B cell (primary cell): Measurements from ENCODE around the gene LIPH. TPM values are rescaled to one million over a fixed set of nuclear protein-coding genes. Genes with fewer than 3 reads are reported as not detected.
A peak's percentile ranks its signal among the peaks of the same experiment; 100 is the strongest.
"Not testable (repeated sequence)": the region's sequence is repeated elsewhere in the genome, so short reads cannot be mapped to it uniquely, and the experiment has no call there.

Experiments used
- ATAC-seq: fragments of 200-7000 bp; cut with Tn5 transposase; one replicate; pipeline ENCODE4 v1.10.0; 2021; ENCODE audit warnings: low read depth, mild to moderate bottlenecking, moderate number of reproducible peaks, moderate library complexity
- CTCF ChIA-PET: fragments of 350-600 bp; sonication (Branson Sonifier 250); formaldehyde crosslinking; loops from one replicate; lab custom pipeline; 2021; ENCODE audit warnings: antibody characterized with exemption, inconsistent platforms; lab: Charles Lee
- POLR2A ChIA-PET: fragments of 350-600 bp; sonication (Branson Sonifier 250); formaldehyde crosslinking; loops from one replicate; lab custom pipeline; 2021; ENCODE audit warnings: antibody characterized with exemption; lab: Charles Lee
- DNase-seq: peaks from one replicate; pipeline ENCODE4 v3.0.0; 2013
- H2AFZ ChIP-seq: 2 replicates; pipeline ENCODE4 v1.6.1; 2012; ENCODE audit warnings: mild to moderate bottlenecking, low read depth, low read length; ENCODE audit not compliant: insufficient read depth, poor library complexity, severe bottlenecking
- H3K27ac ChIP-seq, 2 donors: 1 replicate in 1 of 2; 2 replicates in 1 of 2; pipeline ENCODE4 v1.5.1; 2012 to 2013; ENCODE audit warnings: low read length in 2 of 2, mild to moderate bottlenecking in 2 of 2, moderate library complexity in 1 of 2
- H3K27me3 ChIP-seq, 4 experiments: fragments of 200-600 bp in 1 of 4; sonication (generic) in 1 of 4; replicated peaks in 1 of 4; 1 replicate in 2 of 4; 2 replicates in 2 of 4; pipeline versions ENCODE4 v1.6.1 to v1.7.0; 2013 to 2016; ENCODE audit warnings: low read length in 3 of 4, mild to moderate bottlenecking in 2 of 4, mixed read lengths in 1 of 4, moderate library complexity in 1 of 4; ENCODE audit not compliant: insufficient read depth in 4 of 4, control insufficient read depth in 3 of 4; ENCODE audit errors: control extremely low read depth in 1 of 4
- H3K36me3 ChIP-seq, 2 experiments: replicated peaks in 1 of 2; 1 replicate in 1 of 2; 2 replicates in 1 of 2; pipeline versions ENCODE4 v1.6.1 to v1.7.1; 2013; ENCODE audit warnings: low read length in 1 of 2; ENCODE audit not compliant: insufficient read depth in 2 of 2, control insufficient read depth in 1 of 2; ENCODE audit errors: control extremely low read depth in 1 of 2, extremely low read depth in 1 of 2
- H3K4me1 ChIP-seq, 2 donors: fragments of 200-600 bp in 1 of 2; sonication (generic) in 1 of 2; 1 replicate in 1 of 2; 2 replicates in 1 of 2; pipeline versions ENCODE4 v1.5.1 to v1.6.1; 2013 to 2017; ENCODE audit warnings: low read length in 2 of 2; ENCODE audit not compliant: control insufficient read depth in 2 of 2, insufficient read depth in 2 of 2
- H3K4me2 ChIP-seq: replicated peaks from 2 replicates; pipeline ENCODE3; 2012; ENCODE audit warnings: mild to moderate bottlenecking, low read depth, low read length; ENCODE audit not compliant: poor library complexity, severe bottlenecking
- H3K4me3 ChIP-seq, 5 experiments: fragments of 200-600 bp in 1 of 5; sonication (generic) in 1 of 5; 1 replicate in 3 of 5; 2 replicates in 2 of 5; pipeline versions ENCODE4 v1.5.1 to v1.7.0; 2011 to 2016; ENCODE audit warnings: low read length in 4 of 5, mild to moderate bottlenecking in 4 of 5, low read depth in 2 of 5, control low read depth in 1 of 5, moderate library complexity in 1 of 5; ENCODE audit not compliant: insufficient read depth in 1 of 5; ENCODE audit errors: control extremely low read depth in 1 of 5, extremely low read depth in 1 of 5
- H3K79me2 ChIP-seq: fragments of 200-600 bp; sonication (generic); one replicate; pipeline ENCODE4 v1.6.0; 2016; ENCODE audit warnings: low read length; ENCODE audit not compliant: control insufficient read depth, insufficient read depth
- H3K9ac ChIP-seq: fragments of 200-600 bp; sonication (generic); 2 replicates; pipeline ENCODE4 v1.6.1; 2017; ENCODE audit warnings: mild to moderate bottlenecking, low read length, moderate library complexity
- H3K9me3 ChIP-seq, 3 donors: one replicate each; pipeline versions ENCODE4 v1.6.1 to v1.7.1; 2013; ENCODE audit warnings: low read length in 2 of 3; ENCODE audit not compliant: control insufficient read depth in 2 of 3, insufficient read depth in 1 of 3; ENCODE audit errors: control extremely low read depth in 1 of 3
- H4K20me1 ChIP-seq: 2 replicates; pipeline ENCODE4 v1.6.0; 2012; ENCODE audit warnings: mild to moderate bottlenecking, low read length; ENCODE audit not compliant: insufficient read depth, control insufficient read depth, poor library complexity, severe bottlenecking
- H3K27ac Mint-ChIP-seq: one replicate; pipeline ENCODE4 v1.8.0; 2021; ENCODE audit warnings: mixed read lengths
- H3K27me3 Mint-ChIP-seq: one replicate; pipeline ENCODE4 v1.8.0; 2021; ENCODE audit warnings: mixed read lengths
- H3K4me1 Mint-ChIP-seq: one replicate; pipeline ENCODE4 v1.8.0; 2021; ENCODE audit warnings: mixed read lengths
- H3K4me3 Mint-ChIP-seq: one replicate; pipeline ENCODE4 v1.8.0; 2021; ENCODE audit warnings: mixed read lengths
- H3K9me3 Mint-ChIP-seq: one replicate; pipeline ENCODE4 v1.8.0; 2022; ENCODE audit warnings: mixed read lengths; ENCODE audit not compliant: insufficient read depth
- EZH2 ChIP-seq: IDR thresholded peaks from 2 replicates; pipeline ENCODE4 v1.6.1; 2012; ENCODE audit warnings: borderline replicate concordance, low read depth, mild to moderate bottlenecking, moderate library complexity, low read length; ENCODE audit not compliant: insufficient read depth, poor library complexity, severe bottlenecking
- WGBS: methylation state at CpG from one replicate; pipeline ENCODE4 v1.1.5; 2013; ENCODE audit warnings: missing lambda C conversion rate; ENCODE audit not compliant: insufficient coverage; 5-methylcytosine and 5-hydroxymethylcytosine counted together
- intact Hi-C: fragments of 100-400 bp; cut with micrococcal nuclease; formaldehyde crosslinking; loops from one replicate; pipeline ENCODE4 v1.10.0; 2022
- polyA plus RNA-seq: library from polyadenylated mRNA; depleted of rRNA; stranded (reverse); fragments of >200 nt; gene quantifications from 2 replicates; pipeline ENCODE4 v1.2.3, GENCODE V29; 2012
- total RNA-seq, 2 donors: library from RNA; stranded (reverse); fragments of 120-200 nt in 1 of 2; gene quantifications; 1 replicate in 1 of 2; 2 replicates in 1 of 2; pipeline versions ENCODE4 v1.2.3 to v1.2.4, GENCODE V29; 2013 to 2022
- TF ChIP-seq, protein P1 (sequence below): fragments of 200-600 bp; IDR thresholded peaks from one replicate; pipeline ENCODE4 v1.8.0; 2022; ENCODE audit warnings: antibody characterized with exemption, mild to moderate bottlenecking

LIPH gene
- total and polyA plus RNA-seq, 2 donors (not counting 1 experiment from before 2014, with no cell fraction given): not detected

DNA sequence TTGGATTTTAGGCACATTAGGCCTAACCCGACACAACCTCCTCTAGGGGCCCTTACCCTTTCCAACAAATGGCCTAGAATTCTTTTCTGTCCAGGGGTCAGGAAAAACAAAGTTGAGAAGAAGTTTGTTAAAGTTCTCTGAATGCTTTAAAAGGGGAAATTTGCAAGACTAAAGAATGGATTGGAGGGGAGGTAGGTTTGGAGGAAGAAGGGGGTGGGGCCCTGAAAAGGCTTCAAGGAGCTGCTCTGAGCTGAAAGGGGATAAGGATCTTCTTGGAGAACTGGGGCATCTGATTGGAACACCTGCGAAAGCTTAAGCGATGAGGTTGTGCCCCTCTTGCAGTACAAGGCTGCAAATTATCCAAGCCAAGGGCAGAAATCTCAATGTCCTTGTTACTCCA, 29.8 kb upstream of the LIPH start:
- H3K27ac ChIP-seq: no peak overlapping the region
- peak overlapping the region; percentile 1 for H2AFZ ChIP-seq
- WGBS: 82% methylated on average over 2 of the region's 3 CpGs
- no peaks in the 10 kb centered on the region for H3K9me3 Mint-ChIP-seq
- no peak overlapping the region for H3K27ac Mint-ChIP-seq
- peaks cover 8% of the 10 kb centered on the region for H3K79me2 ChIP-seq
- H3K36me3 ChIP-seq: no peaks in the 10 kb centered on the region
- no peak overlapping the region for H3K9ac ChIP-seq
- intact Hi-C loops: loop anchor here (10.0 kb wide), 1 partner anchor 1203 kb away; the partner anchor contains the start of gene EIF4A2
- no peaks in the 10 kb centered on the region for H3K27me3 Mint-ChIP-seq
- no peak for ATAC-seq
- H3K4me1 ChIP-seq: peaks cover 12 to 26% of the 10 kb centered on the region in 2 donors
- no peaks in the 10 kb centered on the region for H3K27me3 ChIP-seq
- H3K4me3 Mint-ChIP-seq: no peak overlapping the region
- H3K4me1 Mint-ChIP-seq: peaks cover 20% of the 10 kb centered on the region
- H3K4me2 ChIP-seq: no peak overlapping the region
- TF ChIP-seq, protein P1, sequence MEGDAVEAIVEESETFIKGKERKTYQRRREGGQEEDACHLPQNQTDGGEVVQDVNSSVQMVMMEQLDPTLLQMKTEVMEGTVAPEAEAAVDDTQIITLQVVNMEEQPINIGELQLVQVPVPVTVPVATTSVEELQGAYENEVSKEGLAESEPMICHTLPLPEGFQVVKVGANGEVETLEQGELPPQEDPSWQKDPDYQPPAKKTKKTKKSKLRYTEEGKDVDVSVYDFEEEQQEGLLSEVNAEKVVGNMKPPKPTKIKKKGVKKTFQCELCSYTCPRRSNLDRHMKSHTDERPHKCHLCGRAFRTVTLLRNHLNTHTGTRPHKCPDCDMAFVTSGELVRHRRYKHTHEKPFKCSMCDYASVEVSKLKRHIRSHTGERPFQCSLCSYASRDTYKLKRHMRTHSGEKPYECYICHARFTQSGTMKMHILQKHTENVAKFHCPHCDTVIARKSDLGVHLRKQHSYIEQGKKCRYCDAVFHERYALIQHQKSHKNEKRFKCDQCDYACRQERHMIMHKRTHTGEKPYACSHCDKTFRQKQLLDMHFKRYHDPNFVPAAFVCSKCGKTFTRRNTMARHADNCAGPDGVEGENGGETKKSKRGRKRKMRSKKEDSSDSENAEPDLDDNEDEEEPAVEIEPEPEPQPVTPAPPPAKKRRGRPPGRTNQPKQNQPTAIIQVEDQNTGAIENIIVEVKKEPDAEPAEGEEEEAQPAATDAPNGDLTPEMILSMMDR: no peak
- no peak for TF ChIP-seq EZH2
- DNase-seq: no peak
- ChIA-PET POLR2A (no interaction called here), CTCF (no interaction called here)
- peaks cover 0 to 4% (median 0%) of the 10 kb centered on the region in 3 donors for H3K9me3 ChIP-seq
- H3K4me3 ChIP-seq: no peak overlapping the region
- H4K20me1 ChIP-seq: no peaks in the 10 kb centered on the region

DNA sequence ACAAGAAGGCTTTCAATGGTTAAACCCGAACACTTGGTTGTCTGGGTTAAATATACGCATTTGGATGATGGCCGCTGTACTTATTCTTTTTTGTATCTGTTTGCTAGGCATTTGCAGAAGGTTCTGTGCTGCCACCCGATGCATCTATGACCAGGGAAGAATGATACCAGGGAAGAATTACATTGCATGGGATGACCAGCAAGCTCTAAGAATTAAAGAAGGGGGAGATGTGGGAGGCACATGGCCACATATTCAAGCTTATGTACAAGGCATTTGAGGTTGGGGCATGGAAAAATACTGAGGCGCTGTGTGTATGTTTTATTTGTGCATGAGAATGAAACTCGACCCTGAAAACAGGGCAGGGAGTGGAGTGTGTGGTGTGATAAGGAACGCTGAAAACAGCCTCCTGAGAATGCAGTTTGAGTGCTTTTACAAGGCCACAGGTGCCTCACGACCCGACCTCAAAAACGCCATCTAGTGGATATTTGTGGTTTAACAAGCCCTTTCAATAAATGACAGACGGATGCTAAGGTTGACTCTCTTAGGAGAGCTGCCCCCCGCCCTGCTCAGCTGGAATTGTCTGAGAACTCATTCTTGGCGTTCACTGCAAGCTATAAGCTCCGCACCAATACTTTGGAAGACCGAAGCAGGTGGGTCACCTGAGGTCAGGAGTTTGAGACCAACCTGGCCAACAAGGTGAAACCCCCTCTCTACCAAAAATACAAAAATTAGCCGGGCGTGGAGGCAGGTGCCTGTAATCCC, 22.9 kb upstream of the LIPH start:
- H3K27ac Mint-ChIP-seq: not testable (repeated sequence)

More for the DNA sequence above, 22.9 kb upstream of the LIPH start:
- H3K79me2 ChIP-seq, H3K9me3 Mint-ChIP-seq, H3K36me3 ChIP-seq, H3K27me3 ChIP-seq, H3K4me2 ChIP-seq, H3K27me3 Mint-ChIP-seq, H3K4me3 ChIP-seq, H4K20me1 ChIP-seq, H3K4me1 ChIP-seq, H3K27ac ChIP-seq, H3K4me1 Mint-ChIP-seq, H2AFZ ChIP-seq, H3K4me3 Mint-ChIP-seq, H3K9ac ChIP-seq: not testable (repeated sequence)
- WGBS: 21% methylated on average over 13 of the region's 17 CpGs
- ChIA-PET POLR2A (interaction anchor here (0.6 kb wide), 1 partner anchor 1384 kb away, joined by 4 read pairs; no protein-coding TSS in a partner anchor), CTCF (interaction anchor here (1.3 to 3.9 kb wide), 4 partner anchors 9 to 21 kb away, joined by 5 to 17 read pairs (median 8); partner anchors contain the start of gene SENP2)
- ATAC-seq (peak; percentile 60), DNase-seq (peak; percentile 74)
- intact Hi-C loops: loop anchor here (5.0 kb wide), 1 partner anchor 223 kb away; no protein-coding TSS in a partner anchor
- TF ChIP-seq, protein P1: peak; percentile 71
- H3K9me3 ChIP-seq: peaks cover 0 to 15% (median 12%) of the 10 kb centered on the region in 3 donors
